ENCODE measurements around the gene PARVB.

Gene PARVB

GRCh38 chr22:43998679-43999264 lies 25.3 kb upstream of the PARVB start:
- H3K79me1 ChIP-seq (ENCODE audit: low read depth, low read length), result no peaks in the 10 kb centered on the region
- no peak overlapping the region for H3K23ac ChIP-seq (ENCODE audit: low read depth, low read length, poor library complexity)
- H3K27ac ChIP-seq (replicated peaks; ENCODE audit: low read length), result no peak overlapping the region
- peaks cover 20 to 64% of the 10 kb centered on the region in 2 donors for H3K36me3 ChIP-seq (replicated peaks in 1 of 2; ENCODE audit: control insufficient read depth in 2 of 2, insufficient read depth in 2 of 2, low read length in 2 of 2)
- WGBS, 2 donors (ENCODE audit: extremely low coverage in 2 of 2, insufficient read length in 2 of 2, insufficient replicate concordance in 1 of 2), result no CpG with 5 or more reads among the region's 15 CpGs
- H2BK15ac ChIP-seq (ENCODE audit: low read length), result no peak overlapping the region
- H3K4me2 ChIP-seq (ENCODE audit: insufficient read depth, low read length, poor library complexity, severe bottlenecking), result no peak overlapping the region
- H3K18ac ChIP-seq (ENCODE audit: low read length), result no peak overlapping the region
- H3K27me3 ChIP-seq (ENCODE audit: control insufficient read depth in 3 of 3, insufficient read depth in 3 of 3, low read depth in 1 of 3, low read length in 3 of 3), result no peaks in the 10 kb centered on the region
- no peak overlapping the region for H2BK120ac ChIP-seq (ENCODE audit: low read depth, low read length)
- no peak overlapping the region for H3K9ac ChIP-seq (ENCODE audit: low read depth, low read length, poor library complexity)
- H3K4ac ChIP-seq (ENCODE audit: low read length), result no peak overlapping the region
- no peak overlapping the region for H2BK5ac ChIP-seq (ENCODE audit: low read length)
- DNase-seq (ENCODE audit: low spot score), result no peak
- peaks cover 0 to 3% of the 10 kb centered on the region in 2 donors for H3K4me1 ChIP-seq (ENCODE audit: control insufficient read depth in 2 of 2, insufficient read depth in 1 of 2, low read depth in 1 of 2, low read length in 2 of 2)
- no peak overlapping the region for H2AFZ ChIP-seq (ENCODE audit: low read length)
- no peaks in the 10 kb centered on the region for H3K9me3 ChIP-seq (replicated peaks in 1 of 2; ENCODE audit: control insufficient read depth in 2 of 2, insufficient read depth in 1 of 2, low read depth in 1 of 2, low read length in 2 of 2)
- H3K14ac ChIP-seq (ENCODE audit: low read length), result no peak overlapping the region
- H4K91ac ChIP-seq (ENCODE audit: low read depth, low read length, poor library complexity), result no peak overlapping the region
- H3K4me3 ChIP-seq (ENCODE audit: low read length in 2 of 2), result no peak overlapping the region
- no peak overlapping the region for H2AK5ac ChIP-seq (ENCODE audit: low read depth, low read length)
- no peak overlapping the region for H4K8ac ChIP-seq (ENCODE audit: low read depth, low read length)
- no peak overlapping the region for H2BK12ac ChIP-seq (ENCODE audit: low read length)

- no peak overlapping the region for H3K4ac ChIP-seq (ENCODE audit: low read length)
- peaks cover 17 to 58% of the 10 kb centered on the region in 2 donors for H3K36me3 ChIP-seq (replicated peaks in 1 of 2; ENCODE audit: control insufficient read depth in 2 of 2, insufficient read depth in 2 of 2, low read length in 2 of 2)
- H2BK12ac ChIP-seq (ENCODE audit: low read length), result no peak overlapping the region
- H3K79me1 ChIP-seq (ENCODE audit: low read depth, low read length), result no peaks in the 10 kb centered on the region
- peaks cover 0 to 3% of the 10 kb centered on the region in 2 donors for H3K4me1 ChIP-seq (ENCODE audit: control insufficient read depth in 2 of 2, insufficient read depth in 1 of 2, low read depth in 1 of 2, low read length in 2 of 2)
- no peaks in the 10 kb centered on the region for H3K27me3 ChIP-seq (ENCODE audit: control insufficient read depth in 3 of 3, insufficient read depth in 3 of 3, low read depth in 1 of 3, low read length in 3 of 3)
- H4K91ac ChIP-seq (ENCODE audit: low read depth, low read length, poor library complexity), result no peak overlapping the region
- DNase-seq (ENCODE audit: low spot score), result no peak
- H2BK15ac ChIP-seq (ENCODE audit: low read length), result no peak overlapping the region
- no CpG with 5 or more reads among the region's 3 CpGs for WGBS, 2 donors (ENCODE audit: extremely low coverage in 2 of 2, insufficient read length in 2 of 2, insufficient replicate concordance in 1 of 2)
- no peak overlapping the region for H3K4me3 ChIP-seq (ENCODE audit: low read length in 2 of 2)
- no peak overlapping the region for H2AK5ac ChIP-seq (ENCODE audit: low read depth, low read length)
- no peak overlapping the region for H3K9ac ChIP-seq (ENCODE audit: low read depth, low read length, poor library complexity)
- H3K23ac ChIP-seq (ENCODE audit: low read depth, low read length, poor library complexity), result no peak overlapping the region
- H3K27ac ChIP-seq (replicated peaks; ENCODE audit: low read length), result no peak overlapping the region
- H2AFZ ChIP-seq (ENCODE audit: low read length), result no peak overlapping the region
- no peak overlapping the region for H3K4me2 ChIP-seq (ENCODE audit: insufficient read depth, low read length, poor library complexity, severe bottlenecking)
- no peak overlapping the region for H2BK120ac ChIP-seq (ENCODE audit: low read depth, low read length)
- H3K18ac ChIP-seq (ENCODE audit: low read length), result no peak overlapping the region
- no peaks in the 10 kb centered on the region for H3K9me3 ChIP-seq (replicated peaks in 1 of 2; ENCODE audit: control insufficient read depth in 2 of 2, insufficient read depth in 1 of 2, low read depth in 1 of 2, low read length in 2 of 2)
- no peak overlapping the region for H4K8ac ChIP-seq (ENCODE audit: low read depth, low read length)
- H2BK5ac ChIP-seq (ENCODE audit: low read length), result no peak overlapping the region
- no peak overlapping the region for H3K14ac ChIP-seq (ENCODE audit: low read length)
Measured at GRCh38 chr22:43999378-43999777, 24.7 kb upstream of the PARVB start.

DNA sequence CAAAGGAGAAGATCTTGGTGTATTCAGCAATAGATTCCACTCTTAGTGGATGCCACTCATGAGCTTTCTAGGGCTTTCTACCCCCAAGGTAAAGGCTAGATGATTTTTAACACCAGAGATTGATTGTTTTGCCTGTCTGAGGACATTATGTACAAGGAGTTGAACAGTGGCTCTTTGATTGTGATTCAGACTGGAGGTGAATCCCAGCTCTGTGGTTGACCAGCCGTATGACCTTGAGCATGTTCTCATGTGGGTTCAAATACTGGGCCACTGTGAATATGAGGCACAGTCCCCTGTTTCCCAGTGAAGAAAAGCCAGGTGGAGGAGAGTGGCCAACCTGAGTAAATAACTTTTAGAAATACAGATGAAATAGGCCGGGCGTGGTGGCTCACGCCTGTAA lies 24.0 kb upstream of the PARVB start:
- no peak overlapping the region for H3K27ac ChIP-seq (replicated peaks; ENCODE audit: low read length)
- no peaks in the 10 kb centered on the region for H3K79me1 ChIP-seq (ENCODE audit: low read depth, low read length)
- no peak overlapping the region for H3K23ac ChIP-seq (ENCODE audit: low read depth, low read length, poor library complexity)
- no peak overlapping the region for H2BK12ac ChIP-seq (ENCODE audit: low read length)
- H3K9me3 ChIP-seq (replicated peaks in 1 of 2; ENCODE audit: control insufficient read depth in 2 of 2, insufficient read depth in 1 of 2, low read depth in 1 of 2, low read length in 2 of 2), result no peaks in the 10 kb centered on the region
- no peak for DNase-seq (ENCODE audit: low spot score)
- no peak overlapping the region for H2BK15ac ChIP-seq (ENCODE audit: low read length)
- peaks cover 15 to 51% of the 10 kb centered on the region in 2 donors for H3K36me3 ChIP-seq (replicated peaks in 1 of 2; ENCODE audit: control insufficient read depth in 2 of 2, insufficient read depth in 2 of 2, low read length in 2 of 2)
- peaks cover 0 to 3% of the 10 kb centered on the region in 2 donors for H3K4me1 ChIP-seq (ENCODE audit: control insufficient read depth in 2 of 2, insufficient read depth in 1 of 2, low read depth in 1 of 2, low read length in 2 of 2)
- no peak overlapping the region for H2AK5ac ChIP-seq (ENCODE audit: low read depth, low read length)
- no peak overlapping the region for H3K4ac ChIP-seq (ENCODE audit: low read length)
- no peak overlapping the region for H4K91ac ChIP-seq (ENCODE audit: low read depth, low read length, poor library complexity)
- H3K9ac ChIP-seq (ENCODE audit: low read depth, low read length, poor library complexity), result no peak overlapping the region
- WGBS, 2 donors (ENCODE audit: extremely low coverage in 2 of 2, insufficient read length in 2 of 2, insufficient replicate concordance in 1 of 2), result no CpG with 5 or more reads among the region's 4 CpGs
- H3K18ac ChIP-seq (ENCODE audit: low read length), result no peak overlapping the region
- no peaks in the 10 kb centered on the region for H3K27me3 ChIP-seq (ENCODE audit: control insufficient read depth in 3 of 3, insufficient read depth in 3 of 3, low read depth in 1 of 3, low read length in 3 of 3)
- no peak overlapping the region for H4K8ac ChIP-seq (ENCODE audit: low read depth, low read length)
- H2BK5ac ChIP-seq (ENCODE audit: low read length), result no peak overlapping the region
- no peak overlapping the region for H2BK120ac ChIP-seq (ENCODE audit: low read depth, low read length)
- no peak overlapping the region for H3K4me2 ChIP-seq (ENCODE audit: insufficient read depth, low read length, poor library complexity, severe bottlenecking)
- H3K14ac ChIP-seq (ENCODE audit: low read length), result no peak overlapping the region
- H2AFZ ChIP-seq (ENCODE audit: low read length), result no peak overlapping the region
- no peak overlapping the region for H3K4me3 ChIP-seq (ENCODE audit: low read length in 2 of 2)

DNA sequence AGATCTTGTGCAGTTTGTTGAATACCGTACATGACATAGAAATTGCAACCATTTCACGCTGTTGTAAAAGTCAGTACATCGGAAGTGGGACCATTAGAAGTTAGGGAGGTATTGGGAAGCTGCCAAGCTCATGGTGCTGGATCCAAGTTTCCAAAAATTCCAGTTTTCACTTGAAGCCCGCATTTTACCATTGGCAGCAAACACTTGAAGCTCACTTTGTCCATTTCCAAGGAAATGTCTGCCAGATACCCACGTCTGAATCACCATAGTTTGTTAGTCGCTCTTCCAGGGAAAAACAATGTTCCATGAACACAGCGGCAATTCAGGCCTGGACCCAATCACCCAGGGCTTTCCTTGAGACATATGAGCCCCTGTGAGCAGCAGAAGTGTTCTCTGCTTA lies 22.6 kb upstream of the PARVB start:
- no peak overlapping the region for H3K18ac ChIP-seq (ENCODE audit: low read length)
- H3K4me2 ChIP-seq (ENCODE audit: insufficient read depth, low read length, poor library complexity, severe bottlenecking), result no peak overlapping the region
- H3K14ac ChIP-seq (ENCODE audit: low read length), result no peak overlapping the region
- H2BK12ac ChIP-seq (ENCODE audit: low read length), result no peak overlapping the region
- H2BK120ac ChIP-seq (ENCODE audit: low read depth, low read length), result no peak overlapping the region
- H3K27me3 ChIP-seq (ENCODE audit: control insufficient read depth in 3 of 3, insufficient read depth in 3 of 3, low read depth in 1 of 3, low read length in 3 of 3), result no peaks in the 10 kb centered on the region
- no peak overlapping the region for H3K4ac ChIP-seq (ENCODE audit: low read length)
- no peak overlapping the region for H3K27ac ChIP-seq (replicated peaks; ENCODE audit: low read length)
- no peak overlapping the region for H3K9ac ChIP-seq (ENCODE audit: low read depth, low read length, poor library complexity)
- peaks cover 3 to 6% of the 10 kb centered on the region in 2 donors for H3K9me3 ChIP-seq (replicated peaks in 1 of 2; ENCODE audit: control insufficient read depth in 2 of 2, insufficient read depth in 1 of 2, low read depth in 1 of 2, low read length in 2 of 2)
- no peak overlapping the region for H4K91ac ChIP-seq (ENCODE audit: low read depth, low read length, poor library complexity)
- H2AK5ac ChIP-seq (ENCODE audit: low read depth, low read length), result no peak overlapping the region
- no peak overlapping the region for H3K4me3 ChIP-seq (ENCODE audit: low read length in 2 of 2)
- no peak overlapping the region for H2AFZ ChIP-seq (ENCODE audit: low read length)
- H3K79me1 ChIP-seq (ENCODE audit: low read depth, low read length), result no peaks in the 10 kb centered on the region
- no peak overlapping the region for H2BK15ac ChIP-seq (ENCODE audit: low read length)
- no peak overlapping the region for H4K8ac ChIP-seq (ENCODE audit: low read depth, low read length)
- no peak overlapping the region for H2BK5ac ChIP-seq (ENCODE audit: low read length)
- DNase-seq (ENCODE audit: low spot score), result no peak
- no peak overlapping the region for H3K23ac ChIP-seq (ENCODE audit: low read depth, low read length, poor library complexity)
- no CpG with 5 or more reads among the region's 7 CpGs for WGBS, 2 donors (ENCODE audit: extremely low coverage in 2 of 2, insufficient read length in 2 of 2, insufficient replicate concordance in 1 of 2)
- H3K36me3 ChIP-seq (replicated peaks in 1 of 2; ENCODE audit: control insufficient read depth in 2 of 2, insufficient read depth in 2 of 2, low read length in 2 of 2), result peaks cover 13 to 37% of the 10 kb centered on the region in 2 donors
- peaks cover 0 to 3% of the 10 kb centered on the region in 2 donors for H3K4me1 ChIP-seq (ENCODE audit: control insufficient read depth in 2 of 2, insufficient read depth in 1 of 2, low read depth in 1 of 2, low read length in 2 of 2)

All from neuronal stem cell (in vitro differentiated cells).